ENCODE data around the gene GRHPR. TPM values are rescaled to one million over a fixed set of nuclear protein-coding genes. Genes with fewer than 3 reads are reported as not detected.
A peak's percentile ranks its signal among the peaks of the same experiment; 100 is the strongest.

The GRHPR gene
- polyA plus RNA-seq, 1 of the 3 experiments (the other 2 are of a cell fraction): 206 TPM

- Histone ChIP-seq H2AFZ (ENCODE audit: low read depth) (no peak overlapping the region), H3K36me3 (replicated peaks in 1 of 2; ENCODE audit: control insufficient read depth in 1 of 2, insufficient read depth in 2 of 2, low read length in 1 of 2) (no peaks in the 10 kb centered on the region), H3K27me3 (ENCODE audit: insufficient read depth) (no peaks in the 10 kb centered on the region), H4K20me1 (ENCODE audit: insufficient read depth) (no peaks in the 10 kb centered on the region), H3K9ac (no peak overlapping the region), H3K9me2 (no peaks in the 10 kb centered on the region), H3K4me1 (ENCODE audit: control insufficient read depth in 1 of 2, insufficient read depth in 2 of 2, low read depth in 1 of 2, low read length in 1 of 2) (peaks cover 0 to 4% of the 10 kb centered on the region in 2 experiments; a peak in 2 of 4 replicates), H3F3A (replicated peaks; ENCODE audit: insufficient read depth) (peaks cover 7% of the 10 kb centered on the region), H3K4me2 (no peak overlapping the region), H3K4me3 (ENCODE audit: low read depth in 2 of 2, low read length in 1 of 2) (no peak overlapping the region), H3K79me2 (ENCODE audit: insufficient read depth) (no peaks in the 10 kb centered on the region), H3K27ac (ENCODE audit: low read depth in 2 of 2, low read length in 1 of 2) (no peak overlapping the region), H3K9me3 (peaks cover 5% of the 10 kb centered on the region; the same call in 1 of the 2 replicates)
- TF ChIP-seq PBX3 (IDR thresholded peaks at IDR 0.05) (no peak), RFX5 (IDR thresholded peaks at IDR 0.05; ENCODE audit: low read length) (no peak), ZBTB33 (IDR thresholded peaks at IDR 0.05; ENCODE audit: borderline replicate concordance, low read depth) (no peak), FOXM1 (IDR thresholded peaks at IDR 0.05; ENCODE audit: low read depth) (no peak), TEAD4 (IDR thresholded peaks at IDR 0.05; ENCODE audit: borderline replicate concordance, insufficient read depth) (no peak)
- ChIA-PET CTCF (interaction anchor here (0.9 to 2.0 kb wide), 4 partner anchors 9 to 46 kb away, joined by 3 to 6 read pairs (median 4); no protein-coding TSS in a partner anchor), POLR2A (no interaction called here)
- WGBS (ENCODE audit: low lambda C conversion rate): 84% methylated on average over 6 of the region's 9 CpGs
- no peak for DNase-seq
These were observed 12.1 kb upstream of the GRHPR start for GRCh38 chr9:37410354-37410861.

GRCh38 chr9:37410969-37411785 is 11.3 kb upstream of the GRHPR start:
- H3K27me3 ChIP-seq (ENCODE audit: insufficient read depth): no peaks in the 10 kb centered on the region
- H3F3A ChIP-seq (replicated peaks; ENCODE audit: insufficient read depth): peaks cover 13% of the 10 kb centered on the region
- no peak overlapping the region for H3K4me3 ChIP-seq (ENCODE audit: low read depth in 2 of 2, low read length in 1 of 2)
- 95% methylated on average over 5 of the region's 13 CpGs for WGBS (ENCODE audit: low lambda C conversion rate)
- H3K27ac ChIP-seq (ENCODE audit: low read depth in 2 of 2, low read length in 1 of 2): no peak overlapping the region
- H3K79me2 ChIP-seq (ENCODE audit: insufficient read depth): no peaks in the 10 kb centered on the region
- H4K20me1 ChIP-seq (ENCODE audit: insufficient read depth): no peaks in the 10 kb centered on the region
- peaks cover 5% of the 10 kb centered on the region; the same call in 1 of the 2 replicates for H3K9me3 ChIP-seq
- DNase-seq: no peak
- no peak overlapping the region for H3K4me2 ChIP-seq
- CTCF ChIA-PET: interaction anchor here (0.5 to 2.0 kb wide), 5 partner anchors 8 to 82 kb away, joined by 3 to 6 read pairs (median 3); no protein-coding TSS in a partner anchor
- no peaks in the 10 kb centered on the region for H3K36me3 ChIP-seq (replicated peaks in 1 of 2; ENCODE audit: control insufficient read depth in 1 of 2, insufficient read depth in 2 of 2, low read length in 1 of 2)
- H3K4me1 ChIP-seq (ENCODE audit: control insufficient read depth in 1 of 2, insufficient read depth in 2 of 2, low read depth in 1 of 2, low read length in 1 of 2): peaks cover 0 to 4% of the 10 kb centered on the region in 2 experiments; a peak in 2 of 4 replicates
- POLR2A ChIA-PET: no interaction called here
- H3K9ac ChIP-seq: no peak overlapping the region
- no peak overlapping the region for H2AFZ ChIP-seq (ENCODE audit: low read depth)
- H3K9me2 ChIP-seq: no peaks in the 10 kb centered on the region
- no peak for TF ChIP-seq PBX3 (IDR thresholded peaks at IDR 0.05)
- TF ChIP-seq IRF3 (IDR thresholded peaks at IDR 0.05; ENCODE audit: low read depth, low read length): no peak
- no peak for TF ChIP-seq JUND (IDR thresholded peaks at IDR 0.05)
- TF ChIP-seq TCF12 (IDR thresholded peaks at IDR 0.05): no peak
- no peak for TF ChIP-seq USF2 (IDR thresholded peaks at IDR 0.05; ENCODE audit: borderline replicate concordance, low read depth, low read length)
- no peak for TF ChIP-seq YY1 (IDR thresholded peaks at IDR 0.05; ENCODE audit: low read depth)
- no peak for TF ChIP-seq GABPA (IDR thresholded peaks at IDR 0.05; ENCODE audit: low read depth)
- no peak for TF ChIP-seq RCOR1 (IDR thresholded peaks at IDR 0.05; ENCODE audit: low read length)
- no peak for TF ChIP-seq NRF1 (IDR thresholded peaks at IDR 0.05; ENCODE audit: low read depth, low read length)
- TF ChIP-seq FOXM1 (IDR thresholded peaks at IDR 0.05; ENCODE audit: low read depth): no peak
- no peak for TF ChIP-seq TAF1 (IDR thresholded peaks at IDR 0.05; ENCODE audit: borderline replicate concordance, low read depth, low read length)
- no peak for TF ChIP-seq MXI1 (IDR thresholded peaks at IDR 0.05; ENCODE audit: low read depth, low read length)
- TF ChIP-seq RAD21 (IDR thresholded peaks at IDR 0.05; ENCODE audit: low read length): no peak
- TF ChIP-seq CTCF (IDR thresholded peaks at IDR 0.05): peak; percentile 42
- TF ChIP-seq GATA2 (CRISPR knock-in tag; IDR thresholded peaks at IDR 0.05): no peak

Measured in SK-N-SH (cell line).